Measurements from ENCODE around the gene PCGF3.

PCGF3 gene

GRCh38 chr4:671769-672168 lies 33.9 kb upstream of the PCGF3 start:
- no peak for TF ChIP-seq CTCF (IDR thresholded peaks at IDR 0.05; ENCODE audit: low read length, missing control alignments)
- no peak overlapping the region for H3K4me3 ChIP-seq (replicated peaks; ENCODE audit: low read depth, low read length)

GRCh38 chr4:673349-674091 lies 32.1 kb upstream of the PCGF3 start:
- no peak for TF ChIP-seq CTCF (IDR thresholded peaks at IDR 0.05; ENCODE audit: low read length, missing control alignments)
- no peak for DNase-seq (ENCODE audit: low read depth)
- peak overlapping the region; percentile 81 for H3K4me3 ChIP-seq (replicated peaks; ENCODE audit: low read depth, low read length)

More at GRCh38 chr4:671769-672168, 33.9 kb upstream of the PCGF3 start:
- no peak for DNase-seq (ENCODE audit: low read depth)

- TF ChIP-seq CTCF (IDR thresholded peaks at IDR 0.05; ENCODE audit: low read length, missing control alignments): peak; percentile 43
- DNase-seq (ENCODE audit: low read depth): peak; percentile 97
- peak within 1 kb of the TSS; percentile 81 for H3K4me3 ChIP-seq (replicated peaks; ENCODE audit: low read depth, low read length)
Observed at GRCh38 chr4:674172-675035, 31.2 kb upstream of the PCGF3 start, which contains the start of the genes ATP5ME and MYL5. ATP5ME (minus strand) TSS chr4:674276; CDS start chr4:674247, 29 bp downstream. MYL5 (plus strand) TSS chr4:674542; CDS start chr4:678027, 3,485 bp downstream.

GRCh38 chr4:675036-675882 lies 30.4 kb upstream of the PCGF3 start:
- H3K4me3 ChIP-seq (replicated peaks; ENCODE audit: low read depth, low read length): peak overlapping the region; percentile 81
- no peak for TF ChIP-seq CTCF (IDR thresholded peaks at IDR 0.05; ENCODE audit: low read length, missing control alignments)
- DNase-seq (ENCODE audit: low read depth): no peak

GRCh38 chr4:675980-676870 lies 29.4 kb upstream of the PCGF3 start:
- TF ChIP-seq CTCF (IDR thresholded peaks at IDR 0.05; ENCODE audit: low read length, missing control alignments): no peak
- H3K4me3 ChIP-seq (replicated peaks; ENCODE audit: low read depth, low read length): no peak overlapping the region
- DNase-seq (ENCODE audit: low read depth): no peak

DNA sequence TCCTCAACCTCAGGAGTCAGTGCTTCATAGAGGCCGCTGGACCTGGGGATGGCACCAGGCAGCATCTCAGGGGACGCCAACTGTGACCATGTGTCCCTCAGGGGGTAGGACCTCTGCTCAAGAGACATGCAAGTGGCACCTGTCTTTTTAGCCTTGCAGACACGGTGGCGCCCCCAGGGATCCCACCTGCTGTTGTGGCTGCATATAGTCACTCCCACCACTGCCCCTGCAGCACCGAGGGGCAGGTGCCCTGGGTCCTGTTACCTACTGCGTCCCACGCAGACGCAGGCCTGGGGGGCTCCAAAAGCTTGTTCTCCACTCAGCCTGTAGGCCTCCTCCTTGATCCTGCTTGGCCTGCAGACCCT lies 28.8 kb upstream of the PCGF3 start:
- no peak overlapping the region for H3K4me3 ChIP-seq (replicated peaks; ENCODE audit: low read depth, low read length)
- no peak for DNase-seq (ENCODE audit: low read depth)
- TF ChIP-seq CTCF (IDR thresholded peaks at IDR 0.05; ENCODE audit: low read length, missing control alignments): no peak
